Duodenal mucosa (tissue), 2 donors: ENCODE results near the gene PABPC1L.
A peak's percentile ranks its signal among the peaks of the same experiment; 100 is the strongest.

Experiments used
- H3K27ac ChIP-seq: one replicate; pipeline ENCODE4 v1.7.0; 2013; ENCODE audit warnings: low read depth, low read length
- H3K27me3 ChIP-seq, 2 donors: one replicate each; pipeline ENCODE4 v1.7.0; 2013; ENCODE audit warnings: low read length in 2 of 2, control low read depth in 1 of 2; ENCODE audit not compliant: insufficient read depth in 2 of 2, control insufficient read depth in 1 of 2
- H3K36me3 ChIP-seq, 2 donors: one replicate each; pipeline ENCODE4 v1.7.0; 2013; ENCODE audit warnings: low read length in 2 of 2, control low read depth in 1 of 2; ENCODE audit not compliant: insufficient read depth in 2 of 2, control insufficient read depth in 1 of 2
- H3K4me1 ChIP-seq, 2 donors: one replicate each; pipeline ENCODE4 v1.7.0; 2013; ENCODE audit warnings: low read length in 2 of 2, control low read depth in 1 of 2; ENCODE audit not compliant: insufficient read depth in 2 of 2, control insufficient read depth in 1 of 2
- H3K4me3 ChIP-seq, 2 donors: one replicate each; pipeline ENCODE4 v1.7.0; 2013; ENCODE audit warnings: low read length in 2 of 2, low read depth in 1 of 2
- H3K9ac ChIP-seq, 2 donors: one replicate each; pipeline ENCODE4 v1.7.0; 2013; ENCODE audit warnings: low read length in 2 of 2, low read depth in 1 of 2
- H3K9me3 ChIP-seq, 2 donors: one replicate each; pipeline ENCODE4 v1.7.0; 2013; ENCODE audit warnings: low read length in 2 of 2, control low read depth in 1 of 2; ENCODE audit not compliant: control insufficient read depth in 1 of 2

The PABPC1L gene

DNA sequence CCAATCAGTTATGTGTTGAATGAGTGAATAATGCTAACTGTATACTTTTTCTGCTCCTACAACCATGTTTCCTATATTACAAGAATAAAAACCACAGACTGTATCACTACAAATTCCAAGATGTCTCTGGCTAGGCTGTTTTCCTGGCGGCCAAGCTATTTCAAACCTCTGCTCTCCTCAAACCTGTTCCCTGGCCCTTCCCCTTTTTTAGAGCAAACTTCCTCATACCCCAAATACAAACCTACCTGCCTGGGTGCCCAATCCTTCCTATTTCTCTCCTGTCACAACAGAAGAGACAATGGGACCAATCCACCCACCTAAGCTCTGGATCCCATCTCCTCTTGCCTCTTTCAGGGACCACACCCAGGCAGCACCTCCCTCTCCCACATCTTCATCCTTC, 42.9 kb downstream of the PABPC1L start:
- Histone ChIP-seq H3K4me3 (no peak overlapping the region), H3K27ac (no peak overlapping the region), H3K27me3 (no peaks in the 10 kb centered on the region), H3K36me3 (peaks cover 46 to 81% of the 10 kb centered on the region in 2 donors), H3K9me3 (no peaks in the 10 kb centered on the region), H3K9ac (no peak overlapping the region), H3K4me1 (no peaks in the 10 kb centered on the region)

GRCh38 chr20:44954211-44954610, 44.4 kb downstream of the PABPC1L start:
- no peaks in the 10 kb centered on the region for H3K27me3 ChIP-seq
- H3K9me3 ChIP-seq = no peaks in the 10 kb centered on the region
- no peak overlapping the region for H3K27ac ChIP-seq
- H3K36me3 ChIP-seq = peaks cover 38 to 66% of the 10 kb centered on the region in 2 donors
- H3K4me1 ChIP-seq = peaks cover 3 to 11% of the 10 kb centered on the region in 2 donors
- H3K9ac ChIP-seq = no peak overlapping the region
- H3K4me3 ChIP-seq = no peak overlapping the region

- H3K9ac ChIP-seq = no peak overlapping the region
- peaks cover 7 to 15% of the 10 kb centered on the region in 2 donors for H3K4me1 ChIP-seq
- H3K9me3 ChIP-seq = no peaks in the 10 kb centered on the region
- no peak overlapping the region for H3K27ac ChIP-seq
- no peaks in the 10 kb centered on the region for H3K27me3 ChIP-seq
- H3K4me3 ChIP-seq = no peak overlapping the region
- peaks cover 31 to 60% of the 10 kb centered on the region in 2 donors for H3K36me3 ChIP-seq
Measured at GRCh38 chr20:44955270-44955669, 45.4 kb downstream of the PABPC1L start.

DNA sequence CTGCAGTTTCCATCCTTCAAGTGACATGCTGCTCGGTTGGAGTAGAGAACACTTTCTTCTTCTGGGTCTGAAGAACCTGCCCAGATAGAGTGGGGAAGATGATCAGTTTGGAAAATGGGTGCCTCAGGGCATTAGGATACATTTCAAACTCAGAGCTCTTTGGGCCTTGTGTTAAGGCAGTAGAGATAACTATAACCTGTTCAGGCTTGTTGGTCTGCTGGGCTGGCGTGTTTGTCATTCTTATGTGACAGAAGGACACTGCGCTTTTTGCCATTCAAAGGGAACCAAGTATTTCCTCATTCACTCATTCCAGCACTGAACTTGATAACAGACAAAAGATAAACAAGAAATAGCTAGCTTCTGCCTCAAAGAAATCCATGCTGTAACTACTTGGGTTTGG, 46.5 kb downstream of the PABPC1L start:
- peaks cover 20 to 49% of the 10 kb centered on the region in 2 donors for H3K36me3 ChIP-seq
- H3K9ac ChIP-seq = no peak overlapping the region

DNA sequence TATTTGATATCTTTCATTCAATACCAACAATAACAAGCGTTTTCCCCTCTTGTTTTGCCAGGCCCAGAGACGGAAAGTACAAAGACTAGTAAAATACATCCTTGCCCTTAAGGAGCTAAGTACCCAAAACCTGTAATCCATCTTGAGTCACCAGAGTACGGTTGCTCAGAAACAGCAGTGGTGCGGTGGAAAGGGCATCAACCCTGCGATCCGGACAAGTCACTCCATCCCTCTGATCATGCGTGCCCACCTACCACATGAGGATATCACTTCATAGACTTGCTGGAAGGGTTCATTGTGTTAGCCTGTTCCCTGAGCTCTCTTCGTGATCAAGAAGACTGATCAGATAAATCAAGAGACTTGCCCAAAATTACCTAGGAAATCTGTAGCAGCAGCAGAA, 48.4 kb downstream of the PABPC1L start:
- peaks cover 13 to 19% of the 10 kb centered on the region in 2 donors for H3K4me1 ChIP-seq
- H3K9ac ChIP-seq = no peak overlapping the region
- no peaks in the 10 kb centered on the region for H3K27me3 ChIP-seq
- H3K36me3 ChIP-seq = peaks cover 15 to 30% of the 10 kb centered on the region in 2 donors
- no peak overlapping the region for H3K27ac ChIP-seq
- H3K4me3 ChIP-seq = no peak overlapping the region
- H3K9me3 ChIP-seq = no peaks in the 10 kb centered on the region

More for the DNA sequence above, 46.5 kb downstream of the PABPC1L start:
- Histone ChIP-seq H3K4me1 (peaks cover 13 to 19% of the 10 kb centered on the region in 2 donors), H3K4me3 (no peak overlapping the region), H3K9me3 (no peaks in the 10 kb centered on the region), H3K27me3 (no peaks in the 10 kb centered on the region), H3K27ac (no peak overlapping the region)

GRCh38 chr20:44959082-44959637, 49.3 kb downstream of the PABPC1L start:
- Histone ChIP-seq H3K36me3 (peaks cover 15 to 22% of the 10 kb centered on the region in 2 donors), H3K27ac (no peak overlapping the region), H3K27me3 (no peaks in the 10 kb centered on the region), H3K9ac (peak overlapping the region; percentile 56 to 81), H3K4me3 (peak overlapping the region; percentile 73 to 86), H3K4me1 (peaks cover 13 to 19% of the 10 kb centered on the region in 2 donors), H3K9me3 (no peaks in the 10 kb centered on the region)

DNA sequence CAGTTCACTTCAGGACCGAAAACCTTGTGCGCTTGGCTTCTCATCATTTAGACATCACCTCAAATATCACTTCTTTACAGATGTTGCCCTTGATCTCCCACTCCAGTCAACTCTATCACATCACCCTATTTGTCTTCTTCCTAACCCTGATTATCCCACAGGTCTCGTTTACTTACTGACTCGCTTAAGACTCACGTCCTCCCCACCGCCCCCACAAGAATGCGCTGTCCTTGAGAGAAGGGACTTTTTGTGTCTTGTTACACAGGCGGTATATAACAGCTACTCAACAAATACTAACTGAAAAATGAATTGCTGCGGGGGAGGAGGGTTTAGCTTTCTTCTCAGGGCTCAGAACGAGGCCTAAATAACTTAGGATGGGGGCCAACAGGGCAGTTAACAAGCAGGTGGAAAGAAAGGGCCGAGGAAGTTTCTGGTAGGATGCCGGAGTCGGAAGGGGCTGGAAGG, 49.8 kb downstream of the PABPC1L start:
- Histone ChIP-seq H3K36me3 (peaks cover 11 to 17% of the 10 kb centered on the region in 2 donors), H3K9me3 (no peaks in the 10 kb centered on the region), H3K9ac (peak overlapping the region; percentile 56 to 81), H3K27me3 (no peaks in the 10 kb centered on the region), H3K4me3 (peak overlapping the region; percentile 73 to 86), H3K27ac (no peak overlapping the region), H3K4me1 (peaks cover 13 to 19% of the 10 kb centered on the region in 2 donors)

- Histone ChIP-seq H3K4me1 (peaks cover 15 to 21% of the 10 kb centered on the region in 2 donors), H3K27me3 (no peaks in the 10 kb centered on the region), H3K9ac (peak within 1 kb of the TSS; percentile 56 to 81), H3K4me3 (peak within 1 kb of the TSS; percentile 73 to 86), H3K27ac (no peak within 1 kb of the TSS), H3K36me3 (peaks cover 5 to 11% of the 10 kb centered on the region in 2 donors), H3K9me3 (no peaks in the 10 kb centered on the region)
Measured at GRCh38 chr20:44960103-44960852, 50.4 kb downstream of the PABPC1L start, which contains the start of gene TOMM34. TSS of gene TOMM34 (minus strand) at chr20:44960397. CDS start at chr20:44960333, 64 bp downstream.

DNA sequence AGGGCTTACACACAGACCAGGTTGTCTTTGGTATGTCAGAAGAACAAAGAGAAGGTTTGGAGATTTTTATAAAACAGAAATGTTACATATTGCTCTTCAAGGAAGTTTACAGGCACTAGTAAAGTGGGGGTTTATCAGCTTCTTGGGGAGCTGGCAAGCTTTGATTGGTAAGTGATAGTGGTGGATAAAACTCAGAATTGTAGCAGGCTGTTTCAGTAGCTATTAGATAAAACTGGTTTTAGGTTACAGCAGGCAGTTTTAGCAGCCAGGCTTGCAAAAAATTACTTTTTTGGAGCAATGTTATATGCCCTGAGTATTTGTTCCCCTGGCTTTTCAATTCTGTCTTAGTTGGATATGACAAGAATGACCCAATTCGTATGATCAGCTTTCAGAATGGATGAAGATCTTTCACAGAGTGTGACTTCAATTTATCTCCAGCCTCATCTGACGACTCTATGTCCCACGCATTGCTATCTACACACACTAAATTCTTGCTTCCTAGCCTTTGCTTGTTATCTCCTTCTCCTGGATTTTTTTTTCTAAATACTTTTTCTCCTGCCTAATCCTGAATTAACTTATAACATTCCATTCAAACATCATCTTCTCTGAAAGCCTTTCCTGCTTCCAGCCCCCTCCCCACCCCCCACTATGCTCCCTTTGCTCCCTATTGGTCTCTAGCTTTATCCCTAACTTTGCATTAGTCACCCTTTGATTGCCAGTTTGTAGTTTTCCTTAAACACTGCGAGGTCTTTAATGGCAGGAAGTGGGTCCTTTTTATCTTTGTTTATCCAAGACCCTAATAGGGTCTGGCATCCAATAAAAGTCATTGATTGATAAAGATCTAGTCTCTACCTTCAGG, 51.4 kb downstream of the PABPC1L start:
- Histone ChIP-seq H3K4me1 (peaks cover 22 to 27% of the 10 kb centered on the region in 2 donors), H3K4me3 (no peak overlapping the region), H3K27ac (no peak overlapping the region), H3K9me3 (no peaks in the 10 kb centered on the region), H3K9ac (no peak overlapping the region), H3K27me3 (no peaks in the 10 kb centered on the region), H3K36me3 (peaks cover 1 to 2% of the 10 kb centered on the region in 2 donors)
